ENCODE data around the gene VCAM1.
"Not testable (repeated sequence)": the region's sequence is repeated elsewhere in the genome, so short reads cannot be mapped to it uniquely, and the experiment has no call there.

Gene VCAM1

DNA sequence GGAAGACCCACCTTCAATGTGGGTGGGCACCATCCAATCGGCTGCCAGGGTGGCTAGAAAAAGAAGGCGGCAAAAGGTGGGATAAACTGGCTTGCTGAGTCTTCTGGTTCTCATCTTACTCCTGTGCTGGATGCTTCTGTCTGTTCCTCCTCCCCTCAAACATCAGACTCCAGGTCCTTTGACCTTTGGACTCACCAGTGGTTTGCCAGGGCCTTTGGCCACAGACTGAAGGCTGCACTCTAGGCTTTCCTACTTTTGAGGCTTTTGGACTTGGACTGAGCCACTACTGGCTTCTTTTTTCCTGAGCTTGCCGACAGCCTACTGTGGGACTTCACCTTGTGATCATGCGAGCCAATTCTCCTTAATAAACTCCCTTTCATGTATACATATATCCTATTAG lies 55.9 kb downstream of the VCAM1 start:
- no peak for DNase-seq (ENCODE audit: low read depth in 2 of 2, low spot score in 1 of 2)

DNA sequence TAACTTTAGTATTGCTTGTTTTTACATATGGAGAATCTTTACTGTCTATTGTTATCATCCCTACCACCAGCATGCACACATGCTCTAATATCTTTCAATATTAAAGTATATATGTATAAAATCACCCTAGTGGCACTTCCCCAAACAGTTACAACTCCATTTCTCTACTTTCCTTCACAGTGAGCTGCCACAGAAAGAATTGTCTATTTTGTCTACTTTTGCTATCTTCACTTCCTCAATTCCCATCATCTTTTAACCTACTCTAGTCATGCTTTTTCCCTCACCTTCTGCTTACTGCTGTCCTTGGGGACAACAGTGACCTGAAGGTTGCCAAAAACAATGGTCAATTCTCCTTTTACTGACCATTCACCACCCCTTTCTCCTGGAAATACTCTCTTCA lies 59.2 kb downstream of the VCAM1 start:
- no peak for DNase-seq (ENCODE audit: low read depth in 2 of 2, low spot score in 1 of 2)

DNA sequence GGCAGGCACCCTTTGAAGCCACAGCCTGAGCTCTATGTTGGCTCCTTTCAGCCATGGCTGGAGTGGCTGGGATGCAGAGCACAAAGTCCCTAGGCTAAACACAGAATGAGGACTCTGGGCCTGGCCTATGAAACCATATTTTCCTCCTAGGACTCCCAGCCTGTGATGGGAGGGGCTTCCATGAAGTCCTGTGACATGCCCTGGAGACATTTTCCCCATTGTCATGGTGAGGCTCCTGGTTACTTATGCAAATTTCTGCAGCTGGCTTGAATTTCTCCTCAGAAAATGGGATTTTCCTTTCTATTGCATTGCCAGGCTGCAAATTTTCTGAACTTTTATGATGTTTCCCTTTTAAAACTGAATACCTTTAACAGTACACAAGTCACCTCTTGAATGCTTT lies 61.3 kb downstream of the VCAM1 start:
- DNase-seq (ENCODE audit: low read depth in 2 of 2, low spot score in 1 of 2), result no peak

DNA sequence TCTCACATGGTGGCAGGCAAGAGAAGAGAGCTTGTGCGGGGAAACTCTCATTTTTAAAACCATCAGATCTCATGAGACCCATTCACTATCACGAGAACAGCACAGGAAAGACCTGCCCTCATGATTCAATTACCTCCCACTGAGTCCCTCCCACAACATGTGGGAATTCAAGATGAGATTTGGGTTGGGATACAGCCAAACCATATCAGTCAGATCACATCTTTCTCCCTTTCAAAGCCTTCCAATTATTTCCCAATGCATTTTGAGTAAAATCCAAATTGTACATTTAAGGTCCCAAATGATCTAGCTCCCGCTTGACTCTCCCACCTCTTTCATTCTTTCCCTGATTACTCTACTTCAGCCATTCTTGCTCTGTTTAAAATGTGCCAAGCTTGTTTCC lies 62.2 kb downstream of the VCAM1 start:
- DNase-seq (ENCODE audit: low read depth in 2 of 2, low spot score in 1 of 2), result not testable (repeated sequence)

DNA sequence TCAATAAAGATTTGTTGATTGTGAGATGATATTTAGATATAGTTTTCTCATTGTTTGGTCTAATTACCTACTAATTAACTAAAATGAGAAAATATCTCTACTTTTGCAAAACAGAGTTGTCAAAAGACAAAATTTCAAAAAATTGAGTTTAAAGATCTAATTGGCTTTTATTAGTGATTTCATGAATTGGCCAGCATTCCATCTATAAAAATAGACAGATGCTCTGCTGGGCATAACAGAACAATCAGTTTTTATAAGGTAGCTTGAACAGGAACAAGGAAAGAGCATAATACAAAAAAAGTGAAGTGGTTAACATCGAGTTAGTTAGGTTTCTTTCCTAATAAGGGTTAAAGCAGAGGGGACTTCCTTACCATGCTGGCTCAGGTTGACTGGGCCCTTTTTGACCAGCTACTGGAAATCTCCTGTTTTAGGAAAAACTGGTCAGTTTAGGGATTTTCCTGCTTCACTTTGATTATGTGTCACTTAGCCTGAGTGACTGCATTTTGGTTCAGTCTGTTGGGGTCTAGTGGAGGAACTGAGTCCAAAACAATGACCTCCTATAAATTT lies 63.0 kb downstream of the VCAM1 start:
- DNase-seq (ENCODE audit: low read depth in 2 of 2, low spot score in 1 of 2), result no peak

DNA sequence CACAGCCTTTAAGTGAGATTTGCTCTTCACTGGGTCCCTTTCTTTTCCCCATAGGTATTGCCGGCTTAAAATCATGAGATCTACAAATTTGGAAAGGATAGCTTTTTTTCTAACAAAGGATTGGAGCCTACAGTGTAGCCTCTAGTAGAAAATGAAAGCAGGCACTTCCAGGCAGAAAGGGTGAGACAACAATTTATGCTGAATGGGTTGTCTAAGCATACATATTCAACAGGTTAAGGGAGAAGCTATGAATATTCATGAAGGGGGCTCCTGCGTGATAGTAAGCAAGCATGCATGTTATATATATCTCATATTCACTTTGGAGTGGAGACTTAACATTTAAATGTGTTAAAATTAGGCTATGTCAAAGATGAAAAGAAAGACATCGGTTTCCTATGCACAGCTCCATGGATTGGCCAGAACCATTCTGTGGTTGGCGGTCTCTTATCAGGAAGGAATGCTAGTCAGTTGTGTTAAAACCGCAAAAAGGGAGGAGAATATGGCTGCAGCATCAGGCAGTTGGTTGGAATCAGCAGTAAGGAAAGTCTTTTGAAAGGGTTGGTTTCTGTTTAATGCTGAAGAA lies 66.0 kb downstream of the VCAM1 start:
- DNase-seq (ENCODE audit: low read depth in 2 of 2, low spot score in 1 of 2), result no peak

DNA sequence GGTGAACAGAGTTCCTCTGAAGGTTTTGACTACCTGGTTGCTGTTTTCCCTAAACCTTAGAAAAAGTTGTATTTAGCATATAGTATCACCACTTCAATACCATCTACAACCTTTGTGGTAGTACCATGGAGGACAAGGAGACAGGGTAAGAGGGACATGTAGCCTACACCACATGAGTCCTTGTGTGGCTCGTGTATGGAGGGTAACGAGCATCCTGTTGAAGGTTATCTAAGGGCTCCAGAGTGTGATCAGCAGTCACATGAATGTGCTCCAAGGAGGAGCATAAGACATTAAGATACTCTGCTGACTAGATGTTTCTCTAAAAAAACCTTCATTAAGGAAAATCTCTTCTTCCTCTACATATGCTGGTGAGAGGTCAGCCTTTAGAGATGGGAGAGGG lies 67.3 kb downstream of the VCAM1 start:
- no peak for DNase-seq (ENCODE audit: low read depth in 2 of 2, low spot score in 1 of 2)
